IPS DF 6.9 (cell line): ENCODE results near the gene DPP4.

Experiments used
- DNase-seq: peaks from one replicate; pipeline ENCODE4 v3.0.0-alpha.2; 2013; ENCODE audit warnings: low read depth, low spot score
- H3K27ac ChIP-seq: one replicate; pipeline ENCODE4 v1.5.1; 2013; ENCODE audit warnings: low read length, control low read depth
- H3K27me3 ChIP-seq: 2 replicates; pipeline ENCODE4 v1.6.1; 2013; ENCODE audit warnings: mild to moderate bottlenecking, low read length; ENCODE audit not compliant: control insufficient read depth, insufficient read depth
- H3K36me3 ChIP-seq: 2 replicates; pipeline ENCODE4 v1.6.1; 2013; ENCODE audit warnings: low read length; ENCODE audit not compliant: control insufficient read depth, insufficient read depth
- H3K4me1 ChIP-seq: 2 replicates; pipeline ENCODE4 v1.6.1; 2013; ENCODE audit warnings: low read length; ENCODE audit not compliant: control insufficient read depth, insufficient read depth
- H3K4me3 ChIP-seq: 2 replicates; pipeline ENCODE4 v1.5.1; 2013; ENCODE audit warnings: mild to moderate bottlenecking, low read length
- H3K9me3 ChIP-seq: 2 replicates; pipeline ENCODE4 v1.6.1; 2013; ENCODE audit warnings: low read length, inconsistent platforms; ENCODE audit not compliant: control insufficient read depth, insufficient read depth
- WGBS: extraction: QIAGEN DNeasy Blood & Tissue Kit; methylation state at CpG from one replicate; pipeline ENCODE4 v1.1.7; 2013; ENCODE audit warnings: mixed read lengths, missing lambda C conversion rate; ENCODE audit not compliant: insufficient read length, insufficient coverage; 5-methylcytosine and 5-hydroxymethylcytosine counted together

The DPP4 gene

GRCh38 chr2:161946489-161947107 lies 127.4 kb downstream of the DPP4 start:
- Histone ChIP-seq H3K9me3 (no peaks in the 10 kb centered on the region), H3K4me3 (no peak overlapping the region), H3K27ac (no peak overlapping the region), H3K36me3 (no peaks in the 10 kb centered on the region), H3K4me1 (no peaks in the 10 kb centered on the region), H3K27me3 (no peaks in the 10 kb centered on the region)
- no peak for DNase-seq
- no CpG with 5 or more reads among the region's 3 CpGs for WGBS

- Histone ChIP-seq H3K4me3 (no peak overlapping the region), H3K27ac (no peak overlapping the region), H3K4me1 (no peaks in the 10 kb centered on the region), H3K27me3 (no peaks in the 10 kb centered on the region), H3K9me3 (no peaks in the 10 kb centered on the region), H3K36me3 (no peaks in the 10 kb centered on the region)
- WGBS: no CpG with 5 or more reads among the region's 2 CpGs
- DNase-seq: no peak
Measured at GRCh38 chr2:161943011-161943410, 131.0 kb downstream of the DPP4 start.
